ENCODE data around the gene HOXC9. TPM values are rescaled to one million over a fixed set of nuclear protein-coding genes. Genes with fewer than 3 reads are reported as not detected.

The HOXC9 gene
- polyA plus RNA-seq, 1 donor from 2014 or later = not detected

DNA sequence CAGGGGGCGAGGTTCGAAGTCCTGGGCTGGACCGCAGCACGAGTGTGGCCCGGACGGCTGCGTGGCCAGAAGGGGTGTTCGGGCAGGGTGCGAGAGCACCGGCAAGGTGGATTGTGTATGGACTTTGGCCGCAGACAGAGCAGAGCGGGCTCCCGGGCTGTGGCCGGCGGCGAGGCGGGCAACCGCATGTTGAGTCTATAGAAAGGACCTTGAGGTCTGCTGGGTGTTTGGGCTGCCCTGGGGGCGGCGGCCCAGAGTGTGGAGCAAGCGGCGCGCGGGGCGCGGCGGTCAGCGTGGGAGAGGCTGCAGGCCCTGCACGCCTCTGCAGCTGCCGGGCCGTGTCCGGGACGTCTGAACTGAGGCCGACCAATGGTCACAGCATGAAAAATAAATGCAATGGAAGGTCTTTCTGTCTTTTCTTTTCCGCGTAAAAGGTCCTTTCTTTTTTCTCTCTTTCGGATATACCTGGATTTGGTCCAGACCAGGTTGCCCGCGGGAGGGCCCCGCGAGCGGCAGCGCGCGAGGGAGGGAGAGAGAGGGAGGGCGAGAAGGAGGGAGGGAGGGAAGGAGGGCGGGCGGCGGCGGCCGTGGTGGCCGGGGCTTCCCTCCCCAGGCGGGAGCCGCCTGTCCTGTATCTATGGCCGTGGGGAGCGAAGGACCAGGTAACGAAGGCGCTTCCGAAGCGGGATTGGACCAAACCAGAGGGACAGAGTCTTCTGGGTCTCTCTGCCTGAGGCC is 5.5 kb upstream of the HOXC9 start:
- H3K36me3 Mint-ChIP-seq = peaks cover 1% of the 10 kb centered on the region
- peaks cover 10 to 25% (median 21%) of the 10 kb centered on the region in 3 donors for H3K4me1 Mint-ChIP-seq
- peaks cover 0 to 10% (median 0%) of the 10 kb centered on the region in 3 donors for H3K9me3 Mint-ChIP-seq
- H3K4me3 Mint-ChIP-seq = peak overlapping the region; percentile 72 to 95 (median 88)
- H3K27me3 Mint-ChIP-seq = peaks cover 72% of the 10 kb centered on the region
- H3K27ac Mint-ChIP-seq = peak overlapping the region; percentile 81 to 96 (median 91)

- H3K27ac Mint-ChIP-seq = peak overlapping the region in 1 of 3 donors; percentile 81
- H3K36me3 Mint-ChIP-seq = peaks cover 1% of the 10 kb centered on the region
These were observed 5.0 kb upstream of the HOXC9 start for GRCh38 chr12:53995002-53995377.

DNA sequence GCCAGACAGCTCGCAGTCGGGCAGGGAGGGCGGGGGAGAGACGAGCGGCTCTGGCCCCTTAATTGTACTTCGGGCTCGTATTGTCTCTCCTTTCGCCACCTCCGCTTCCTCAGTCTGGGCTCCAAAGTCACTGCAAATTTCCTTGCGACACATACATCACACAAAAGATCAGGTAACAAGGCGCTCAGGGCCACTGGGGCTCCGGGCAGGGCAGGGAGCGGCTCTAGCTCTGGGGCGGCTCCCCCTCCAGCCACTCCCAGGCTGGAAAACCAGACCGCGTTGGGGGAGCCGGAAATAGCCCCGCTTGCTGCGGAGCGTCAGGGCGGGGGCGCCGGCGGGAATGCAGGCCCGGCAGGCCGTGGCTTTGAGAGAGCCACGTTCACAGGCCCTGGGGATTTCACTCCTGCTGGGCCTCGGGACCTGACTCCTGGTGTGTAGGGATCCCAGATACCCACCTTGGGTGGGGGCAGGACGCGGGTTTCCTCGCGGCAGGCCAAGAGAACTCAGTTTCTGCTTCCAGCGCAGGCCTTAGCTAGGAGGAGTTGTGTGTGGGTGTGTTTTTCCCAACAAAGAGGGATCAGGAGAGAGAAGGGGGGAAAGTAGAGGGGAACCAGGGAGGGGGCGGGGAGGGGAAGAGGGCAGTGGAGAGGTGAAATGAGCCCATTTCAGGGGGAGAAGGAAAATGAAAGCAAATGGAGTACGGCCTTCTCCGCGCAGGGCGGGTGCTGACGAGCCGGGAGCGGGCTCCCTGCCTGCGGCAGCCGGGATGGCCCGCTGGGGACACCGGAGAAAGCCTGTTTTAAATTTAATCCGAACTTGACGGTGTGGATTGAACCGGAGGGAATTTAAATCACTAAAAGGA is 4.4 kb upstream of the HOXC9 start:
- H3K9me3 Mint-ChIP-seq = peaks cover 0 to 6% (median 0%) of the 10 kb centered on the region in 3 donors
- peaks cover 1% of the 10 kb centered on the region for H3K36me3 Mint-ChIP-seq
- H3K4me1 Mint-ChIP-seq = peaks cover 7 to 21% (median 16%) of the 10 kb centered on the region in 3 donors
- H3K4me3 Mint-ChIP-seq = peak overlapping the region; percentile 72 to 88 (median 86)
- H3K27me3 Mint-ChIP-seq = peaks cover 65% of the 10 kb centered on the region
- peak overlapping the region in 2 of 3 donors; percentile 54 to 81 for H3K27ac Mint-ChIP-seq

More at GRCh38 chr12:53995002-53995377, 5.0 kb upstream of the HOXC9 start:
- peaks cover 68% of the 10 kb centered on the region for H3K27me3 Mint-ChIP-seq
- peak overlapping the region; percentile 72 to 88 (median 86) for H3K4me3 Mint-ChIP-seq
- peaks cover 0 to 6% (median 0%) of the 10 kb centered on the region in 3 donors for H3K9me3 Mint-ChIP-seq
- peaks cover 7 to 21% (median 16%) of the 10 kb centered on the region in 3 donors for H3K4me1 Mint-ChIP-seq

DNA sequence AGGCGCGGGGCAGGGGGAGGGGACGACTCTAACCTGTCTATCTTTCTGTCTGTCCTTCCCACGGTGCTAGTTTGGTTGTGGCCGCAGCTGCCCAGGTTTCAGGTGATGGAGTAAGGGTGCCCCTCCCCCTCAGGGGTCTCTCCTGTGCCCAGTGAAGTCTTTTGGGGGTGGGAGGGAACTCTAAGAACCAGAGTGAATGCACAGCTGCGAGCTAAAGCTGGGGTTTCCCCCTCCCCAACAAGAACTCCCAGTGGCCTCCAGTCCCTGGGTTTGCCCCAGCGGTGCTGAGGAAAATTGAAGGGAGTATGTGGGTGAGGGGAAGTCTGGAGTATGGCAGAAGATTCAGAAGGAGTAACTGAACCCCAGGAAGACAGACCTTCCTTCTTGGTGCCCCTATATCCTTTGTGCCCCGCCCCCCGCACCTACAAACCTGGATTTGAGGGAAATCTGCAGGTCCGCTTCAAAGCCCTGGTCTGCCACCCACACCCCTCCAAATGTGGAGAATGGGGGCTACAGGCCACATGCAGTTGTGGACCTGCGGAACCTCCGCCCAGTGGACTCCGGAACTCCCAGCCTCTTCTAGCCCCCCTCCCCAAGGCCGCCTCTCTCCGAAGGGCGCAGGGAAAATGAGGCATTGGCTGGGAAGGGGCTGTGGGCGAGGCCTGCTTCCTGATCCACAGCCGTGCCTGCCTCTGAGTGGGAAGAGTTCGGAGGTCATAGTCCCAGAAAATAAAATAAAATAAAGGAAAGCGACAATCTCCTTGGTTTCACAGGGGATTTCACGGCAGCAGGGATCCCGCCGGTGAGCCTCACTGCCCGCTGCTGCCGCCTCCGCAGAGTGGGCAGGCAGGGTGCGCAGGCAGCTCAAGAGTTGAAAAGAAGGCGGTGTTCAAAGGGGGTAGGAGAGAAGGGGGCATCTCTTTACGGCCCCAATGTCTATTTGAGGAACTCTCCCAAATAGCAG is 3.4 kb upstream of the HOXC9 start:
- H3K4me3 Mint-ChIP-seq = peak overlapping the region; percentile 72 to 88 (median 86)

DNA sequence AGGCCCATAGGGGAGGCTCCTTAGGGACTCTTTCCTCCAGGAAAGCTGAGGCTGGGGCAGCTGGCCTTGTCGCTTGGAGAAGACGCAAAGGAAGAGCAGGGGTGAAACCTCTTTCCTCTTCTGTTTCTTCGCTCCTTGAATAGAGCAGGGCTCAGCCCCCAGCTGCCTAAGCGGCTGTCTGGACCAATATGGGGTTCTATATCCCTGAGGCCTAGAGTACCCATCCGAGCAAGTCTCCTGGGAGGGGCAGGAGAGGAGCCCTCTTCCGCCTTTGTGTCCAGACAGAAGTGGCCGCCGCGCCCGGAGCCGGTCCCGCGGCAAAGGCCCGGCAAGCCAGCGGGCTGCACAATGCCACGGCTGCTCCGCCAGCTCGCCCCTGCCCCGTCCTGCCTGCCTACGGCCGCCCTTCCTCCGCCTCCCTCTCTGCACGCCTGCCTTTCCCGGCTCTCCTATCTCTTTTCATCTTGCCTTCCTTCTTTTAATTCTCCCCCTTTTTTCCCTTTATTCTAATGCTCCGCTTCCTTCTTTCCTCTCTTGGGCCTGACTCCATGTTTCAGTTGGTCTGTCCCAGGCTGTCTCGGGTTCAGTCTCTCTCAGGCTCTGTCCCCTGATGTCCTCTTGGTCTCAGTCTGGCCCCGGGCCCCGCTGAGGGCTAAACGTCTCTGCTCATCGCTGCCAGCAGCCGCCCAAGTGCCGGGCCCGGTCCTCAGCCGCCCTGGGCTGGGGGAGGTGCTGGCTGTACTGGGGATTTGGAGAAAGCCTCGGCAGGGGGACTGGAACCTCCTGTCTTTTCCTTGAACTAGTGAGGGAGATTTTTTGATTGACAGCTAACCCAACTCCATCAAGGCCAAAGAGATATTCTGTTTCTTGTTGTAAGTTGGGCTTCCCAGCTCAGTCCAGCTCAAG is 2.5 kb upstream of the HOXC9 start:
- H3K27me3 Mint-ChIP-seq = peaks cover 65% of the 10 kb centered on the region
- H3K4me1 Mint-ChIP-seq = peaks cover 7 to 21% (median 16%) of the 10 kb centered on the region in 3 donors
- H3K27ac Mint-ChIP-seq = peak overlapping the region in 2 of 3 donors; percentile 81 to 82
- H3K9me3 Mint-ChIP-seq = peaks cover 0 to 6% (median 0%) of the 10 kb centered on the region in 3 donors
- H3K36me3 Mint-ChIP-seq = peaks cover 1% of the 10 kb centered on the region
- peak overlapping the region; percentile 18 to 88 (median 60) for H3K4me3 Mint-ChIP-seq

More for the DNA sequence above, 3.4 kb upstream of the HOXC9 start:
- Mint-ChIP-seq H3K9me3 (peaks cover 0 to 6% (median 0%) of the 10 kb centered on the region in 3 donors), H3K27me3 (peaks cover 64% of the 10 kb centered on the region), H3K4me1 (peaks cover 7 to 21% (median 16%) of the 10 kb centered on the region in 3 donors), H3K36me3 (peaks cover 1% of the 10 kb centered on the region), H3K27ac (peak overlapping the region; percentile 46 to 81 (median 54))

- Mint-ChIP-seq H3K36me3 (peaks cover 1% of the 10 kb centered on the region), H3K9me3 (peaks cover 0 to 6% (median 0%) of the 10 kb centered on the region in 3 donors), H3K4me1 (peaks cover 7 to 20% (median 16%) of the 10 kb centered on the region in 3 donors), H3K4me3 (peak overlapping the region; percentile 6 to 88 (median 20)), H3K27me3 (peaks cover 69% of the 10 kb centered on the region), H3K27ac (peak overlapping the region; percentile 46 to 81 (median 62))
These were observed 1.7 kb upstream of the HOXC9 start for GRCh38 chr12:53998110-53998899.

DNA sequence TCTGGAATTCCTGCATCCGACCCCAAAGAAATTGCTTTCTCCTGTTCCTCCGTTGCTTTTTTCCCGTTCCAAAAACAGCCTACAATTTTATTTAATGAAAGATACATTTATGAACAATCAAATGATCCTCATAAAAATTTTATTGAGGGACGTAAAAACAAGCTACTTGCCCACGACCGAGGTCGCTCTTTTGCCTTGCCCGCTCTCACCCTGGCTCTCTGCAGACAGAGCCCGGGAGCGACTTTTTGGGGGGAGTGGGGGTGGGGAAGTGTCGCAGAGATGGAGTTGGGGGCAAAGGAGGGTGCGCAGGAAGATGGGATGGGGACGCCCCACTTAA is 1.1 kb upstream of the HOXC9 start:
- peaks cover 1% of the 10 kb centered on the region for H3K36me3 Mint-ChIP-seq
- H3K4me3 Mint-ChIP-seq = peak overlapping the region in 3 of 4 donors; percentile 6 to 88 (median 22)
- H3K4me1 Mint-ChIP-seq = peaks cover 7 to 15% (median 14%) of the 10 kb centered on the region in 3 donors
- H3K27me3 Mint-ChIP-seq = peaks cover 69% of the 10 kb centered on the region
- H3K27ac Mint-ChIP-seq = peak overlapping the region; percentile 46 to 81 (median 62)
- H3K9me3 Mint-ChIP-seq = peaks cover 0 to 2% (median 0%) of the 10 kb centered on the region in 3 donors

- Mint-ChIP-seq H3K9me3 (no peaks in the 10 kb centered on the region), H3K4me3 (peak overlapping the region in 3 of 4 donors; percentile 28 to 88 (median 52)), H3K4me1 (peaks cover 3 to 13% (median 11%) of the 10 kb centered on the region in 3 donors), H3K27me3 (peaks cover 69% of the 10 kb centered on the region), H3K36me3 (peaks cover 1% of the 10 kb centered on the region), H3K27ac (peak overlapping the region; percentile 59 to 81 (median 62))
These were observed 324 bp upstream of the HOXC9 start for GRCh38 chr12:53999559-54000115.

DNA sequence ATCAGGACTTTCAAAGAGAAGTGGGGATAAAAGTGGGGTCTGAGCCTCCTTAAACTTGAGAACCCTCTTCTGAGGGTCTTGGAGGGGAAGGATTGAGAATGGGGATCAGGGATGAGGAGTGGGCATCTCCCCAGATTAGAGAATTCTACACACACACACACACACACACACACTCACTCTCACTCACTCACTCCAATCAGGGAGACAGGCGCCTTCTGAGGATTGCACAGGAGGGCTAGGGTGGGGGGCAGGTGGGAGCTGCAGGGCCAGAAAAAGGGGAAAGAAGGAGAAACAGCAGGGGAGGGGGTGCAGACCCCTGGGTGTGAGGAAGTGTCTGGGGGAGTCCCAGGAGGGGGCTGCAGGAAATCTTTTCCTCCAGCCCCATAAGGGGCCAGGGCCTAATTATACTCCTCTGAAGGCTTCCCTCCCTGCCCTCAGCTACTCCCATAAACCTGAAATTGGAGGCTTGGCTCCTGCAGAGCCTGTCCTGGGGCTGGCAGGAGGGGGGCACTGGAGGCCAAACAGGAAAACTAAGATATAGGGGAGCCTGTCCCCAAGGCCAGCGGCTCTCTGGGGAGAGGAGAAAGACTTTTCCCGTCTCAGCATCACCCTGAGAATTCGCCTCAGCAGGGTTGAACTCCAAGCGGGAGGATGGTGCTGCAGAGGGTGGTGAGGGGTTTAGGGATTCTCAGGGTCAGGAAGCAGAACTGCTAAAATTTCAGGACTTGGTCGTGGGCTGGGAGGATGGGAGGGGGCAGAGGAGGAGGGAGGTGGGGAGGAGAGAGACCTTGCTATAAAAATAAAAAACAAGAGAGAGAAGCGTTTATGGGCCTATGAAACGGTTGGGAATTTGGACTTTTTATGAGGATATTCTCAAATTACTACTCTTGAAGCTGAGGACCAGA is 1.6 kb downstream of the HOXC9 start:
- Mint-ChIP-seq H3K27me3 (peaks cover 70% of the 10 kb centered on the region), H3K27ac (peak overlapping the region; percentile 78 to 82 (median 81)), H3K36me3 (peaks cover 1% of the 10 kb centered on the region), H3K4me1 (peaks cover 5 to 14% (median 10%) of the 10 kb centered on the region in 3 donors), H3K4me3 (peak overlapping the region in 3 of 4 donors; percentile 51 to 66 (median 60)), H3K9me3 (no peaks in the 10 kb centered on the region)

DNA sequence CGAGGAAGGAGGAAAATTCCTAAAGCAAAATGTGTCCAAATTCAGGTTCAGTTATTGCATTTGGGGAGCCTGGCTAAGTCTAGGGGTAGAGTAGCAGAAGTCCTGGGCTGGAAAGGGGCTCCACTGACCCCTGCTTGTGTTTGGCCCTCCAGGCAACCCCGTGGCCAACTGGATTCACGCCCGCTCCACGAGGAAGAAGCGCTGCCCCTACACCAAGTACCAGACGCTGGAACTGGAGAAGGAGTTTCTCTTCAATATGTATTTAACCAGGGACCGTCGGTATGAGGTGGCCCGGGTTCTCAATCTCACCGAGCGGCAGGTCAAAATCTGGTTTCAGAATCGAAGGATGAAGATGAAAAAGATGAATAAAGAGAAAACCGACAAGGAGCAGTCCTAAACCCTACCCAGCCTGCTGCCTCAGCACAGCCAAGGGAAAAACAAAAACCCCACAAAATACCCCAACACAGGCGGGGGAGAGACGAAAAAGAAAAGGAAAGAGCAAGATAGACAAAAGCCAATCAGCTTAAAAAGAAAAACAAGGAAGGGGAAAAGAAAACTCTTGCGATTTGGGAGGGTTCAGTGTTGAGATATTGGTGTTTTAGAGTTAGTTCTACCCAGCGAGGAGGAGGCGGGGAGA is 2.4 kb downstream of the HOXC9 start:
- Mint-ChIP-seq H3K4me1 (peaks cover 4 to 13% (median 7%) of the 10 kb centered on the region in 3 donors), H3K27ac (peak overlapping the region; percentile 60 to 82 (median 81)), H3K27me3 (peaks cover 74% of the 10 kb centered on the region), H3K4me3 (peak overlapping the region in 2 of 4 donors; percentile 66 to 76), H3K9me3 (no peaks in the 10 kb centered on the region), H3K36me3 (no peaks in the 10 kb centered on the region)

- peak overlapping the region; percentile 35 to 81 (median 46) for H3K27ac Mint-ChIP-seq
- no peaks in the 10 kb centered on the region for H3K36me3 Mint-ChIP-seq
- peaks cover 4 to 16% (median 5%) of the 10 kb centered on the region in 3 donors for H3K4me1 Mint-ChIP-seq
These were observed 3.0 kb downstream of the HOXC9 start for GRCh38 chr12:54002915-54003389.

More at GRCh38 chr12:54002915-54003389, 3.0 kb downstream of the HOXC9 start:
- Mint-ChIP-seq H3K4me3 (peak overlapping the region in 1 of 4 donors; percentile 66), H3K27me3 (peaks cover 74% of the 10 kb centered on the region), H3K9me3 (no peaks in the 10 kb centered on the region)

All from IgD-negative memory B cell (primary cell).